Kidney (tissue), 14 donors: ENCODE data around the gene BOLA3. TPM values are rescaled to one million over a fixed set of nuclear protein-coding genes. Genes with fewer than 3 reads are reported as not detected.
"Not testable (repeated sequence)": the region's sequence is repeated elsewhere in the genome, so short reads cannot be mapped to it uniquely, and the experiment has no call there.

Experiments used
- DNase-seq, 5 donors: peaks; one replicate each; pipeline ENCODE4 v3.0.0-alpha.2; 2013 to 2020
- FAIRE-seq: peaks from 2 replicates; lab custom pipeline; 2012; peaks lifted over from hg19 to GRCh38; lab: Jason Lieb, UNC
- H3K27ac ChIP-seq, 2 donors: one replicate each; pipeline ENCODE4 v1.7.0; 2013; ENCODE audit warnings: low read depth in 2 of 2, low read length in 2 of 2, inconsistent platforms in 1 of 2
- H3K27me3 ChIP-seq: one replicate; pipeline ENCODE4 v1.7.1; 2013; ENCODE audit warnings: low read length, inconsistent platforms; ENCODE audit not compliant: control insufficient read depth, insufficient read depth
- H3K36me3 ChIP-seq, 3 donors: one replicate each; pipeline versions ENCODE4 v1.7.0 to v1.7.1; 2013; ENCODE audit warnings: low read length in 3 of 3, control low read depth in 1 of 3, inconsistent platforms in 1 of 3; ENCODE audit not compliant: insufficient read depth in 3 of 3, control insufficient read depth in 2 of 3
- H3K4me1 ChIP-seq, 3 donors: one replicate each; pipeline versions ENCODE4 v1.7.0 to v1.7.1; 2013; ENCODE audit warnings: low read length in 3 of 3, inconsistent platforms in 1 of 3, low read depth in 1 of 3; ENCODE audit not compliant: control insufficient read depth in 2 of 3, insufficient read depth in 2 of 3
- H3K4me3 ChIP-seq, 3 donors: one replicate each; pipeline versions ENCODE4 v1.7.0 to v1.8.1; 2013; ENCODE audit warnings: low read length in 3 of 3, control low read depth in 1 of 3, inconsistent platforms in 1 of 3
- H3K9ac ChIP-seq, 3 donors: one replicate each; pipeline versions ENCODE4 v1.7.0 to v1.7.1; 2013; ENCODE audit warnings: low read length in 3 of 3, control low read depth in 1 of 3, inconsistent platforms in 1 of 3
- H3K9me3 ChIP-seq, 3 donors: one replicate each; pipeline versions ENCODE4 v1.7.0 to v1.7.1; 2013; ENCODE audit warnings: low read length in 3 of 3, control low read depth in 1 of 3, inconsistent platforms in 1 of 3; ENCODE audit not compliant: control insufficient read depth in 2 of 3, insufficient read depth in 1 of 3
- intact Hi-C: fragments of 100-400 bp; cut with DNase I; formaldehyde crosslinking; loops from one replicate; pipeline ENCODE4 v1.11.1; 2022
- polyA plus RNA-seq: library from polyadenylated mRNA; stranded (reverse); fragments of 350-450 nt; fragmentation: Illumina TruSeq; extraction: RNeasy Lipid Tissue Mini Kit (QIAGEN cat#74804); gene quantifications from one replicate; pipeline ENCODE4 v1.2.3, GENCODE V29; 2014; ENCODE audit warnings: low read depth, low replicate concordance; ENCODE audit not compliant: insufficient read depth
- total RNA-seq: library from RNA; stranded (reverse); fragmentation: NEBNext Ultra II Directional; extraction: Animal tissue kit (Norgen Biotek cat#: 25700); gene quantifications from one replicate; pipeline ENCODE4 v1.2.1, GENCODE V29; 2021
- TF ChIP-seq, protein P1 (sequence below): IDR thresholded peaks from 3 replicates; pipeline ENCODE4 v1.5.1; 2012; ENCODE audit warnings: mild to moderate bottlenecking, moderate library complexity, borderline replicate concordance; ENCODE audit not compliant: insufficient read depth; ENCODE audit errors: extremely low read depth
- donor health status: control.
- donor health status: control.
- donor health status: control.
- donor health status: control.
- donor health status: control.
- donor health status: DM: yes; HTN: yes; CAD: no.
- donor health status: Normal renal cell carcinoma (clear cell type).

Gene BOLA3
- total and polyA plus RNA-seq, 2 donors from 2014 or later, result 28.1 to 155 TPM

DNA sequence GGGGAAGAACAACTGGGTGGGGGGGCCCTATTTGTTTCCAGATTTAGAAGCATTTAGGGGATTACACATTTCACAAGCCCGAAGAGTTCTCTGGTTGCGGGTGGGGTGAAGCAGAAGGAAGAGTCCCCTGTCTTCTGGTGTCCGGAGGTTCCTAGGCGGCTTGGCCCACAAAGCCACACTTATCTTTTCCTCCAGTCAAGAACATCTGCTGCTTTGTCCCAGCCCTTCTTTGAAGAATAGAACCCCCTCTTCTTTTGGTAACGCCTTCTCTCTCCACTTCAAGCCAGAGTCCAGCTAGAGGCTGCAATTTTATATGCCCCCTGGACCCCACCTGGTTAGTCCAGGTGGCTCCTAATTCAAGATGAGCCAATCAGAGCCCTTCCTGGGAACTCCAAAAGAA lies 15.8 kb downstream of the BOLA3 start:
- intact Hi-C loops, result no loop called here
- no peaks in the 10 kb centered on the region for H3K4me1 ChIP-seq
- no peaks in the 10 kb centered on the region for H3K27me3 ChIP-seq
- no peak overlapping the region for H3K4me3 ChIP-seq
- H3K27ac ChIP-seq, result no peak overlapping the region
- peaks cover 0 to 10% (median 5%) of the 10 kb centered on the region in 3 donors for H3K36me3 ChIP-seq
- no peaks in the 10 kb centered on the region for H3K9me3 ChIP-seq
- DNase-seq, result no peak
- TF ChIP-seq, protein P1, sequence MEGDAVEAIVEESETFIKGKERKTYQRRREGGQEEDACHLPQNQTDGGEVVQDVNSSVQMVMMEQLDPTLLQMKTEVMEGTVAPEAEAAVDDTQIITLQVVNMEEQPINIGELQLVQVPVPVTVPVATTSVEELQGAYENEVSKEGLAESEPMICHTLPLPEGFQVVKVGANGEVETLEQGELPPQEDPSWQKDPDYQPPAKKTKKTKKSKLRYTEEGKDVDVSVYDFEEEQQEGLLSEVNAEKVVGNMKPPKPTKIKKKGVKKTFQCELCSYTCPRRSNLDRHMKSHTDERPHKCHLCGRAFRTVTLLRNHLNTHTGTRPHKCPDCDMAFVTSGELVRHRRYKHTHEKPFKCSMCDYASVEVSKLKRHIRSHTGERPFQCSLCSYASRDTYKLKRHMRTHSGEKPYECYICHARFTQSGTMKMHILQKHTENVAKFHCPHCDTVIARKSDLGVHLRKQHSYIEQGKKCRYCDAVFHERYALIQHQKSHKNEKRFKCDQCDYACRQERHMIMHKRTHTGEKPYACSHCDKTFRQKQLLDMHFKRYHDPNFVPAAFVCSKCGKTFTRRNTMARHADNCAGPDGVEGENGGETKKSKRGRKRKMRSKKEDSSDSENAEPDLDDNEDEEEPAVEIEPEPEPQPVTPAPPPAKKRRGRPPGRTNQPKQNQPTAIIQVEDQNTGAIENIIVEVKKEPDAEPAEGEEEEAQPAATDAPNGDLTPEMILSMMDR, result no peak
- no peak overlapping the region for H3K9ac ChIP-seq
- no peak for FAIRE-seq

DNA sequence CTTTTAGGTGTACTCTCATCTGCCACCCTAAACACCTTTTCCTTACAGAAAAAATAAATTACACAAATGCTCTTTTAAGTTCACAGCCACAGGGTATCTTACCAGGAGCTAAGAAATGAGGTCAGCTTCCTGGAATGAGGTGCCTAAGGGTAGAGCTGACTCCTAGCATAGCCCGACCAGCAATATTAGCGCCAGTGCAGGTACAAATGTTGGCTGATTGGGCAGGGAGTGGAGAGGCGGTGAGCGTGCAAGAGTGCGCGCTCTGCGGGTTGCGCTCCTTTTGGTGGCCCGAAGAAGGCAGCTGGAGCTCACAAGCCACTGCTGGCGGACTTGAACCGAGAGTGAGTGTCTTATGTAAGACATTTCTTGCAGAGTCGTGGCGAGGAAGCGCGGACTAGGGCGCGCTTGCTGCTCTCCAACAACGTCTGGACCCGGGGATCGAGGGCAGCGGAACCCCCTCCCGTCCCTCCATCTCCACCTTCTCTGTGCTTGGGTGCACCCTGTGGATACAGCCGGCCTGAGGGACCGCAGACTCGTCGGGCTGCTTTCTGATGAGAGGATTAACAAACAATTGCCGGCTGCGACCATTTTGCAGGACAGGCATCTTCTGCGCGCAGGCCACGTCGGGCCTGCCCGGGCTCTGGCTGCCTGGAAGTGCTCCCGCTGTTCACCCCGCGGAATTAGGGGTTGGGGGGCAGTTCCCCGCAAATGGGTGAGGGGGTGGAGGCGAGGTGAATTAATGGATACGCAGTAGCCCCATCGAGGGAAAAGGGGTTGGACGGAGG lies 17.3 kb downstream of the BOLA3 start:
- FAIRE-seq (no peak), DNase-seq (peak in 2 of 5 donors; percentile 34 to 36)
- TF ChIP-seq, protein P1, result no peak
- Histone ChIP-seq H3K27ac (no peak overlapping the region), H3K4me1 (no peaks in the 10 kb centered on the region), H3K9ac (no peak overlapping the region), H3K27me3 (no peaks in the 10 kb centered on the region), H3K9me3 (no peaks in the 10 kb centered on the region), H3K36me3 (peaks cover 0 to 10% (median 5%) of the 10 kb centered on the region in 3 donors), H3K4me3 (no peak overlapping the region)
- intact Hi-C loops, result no loop called here

DNA sequence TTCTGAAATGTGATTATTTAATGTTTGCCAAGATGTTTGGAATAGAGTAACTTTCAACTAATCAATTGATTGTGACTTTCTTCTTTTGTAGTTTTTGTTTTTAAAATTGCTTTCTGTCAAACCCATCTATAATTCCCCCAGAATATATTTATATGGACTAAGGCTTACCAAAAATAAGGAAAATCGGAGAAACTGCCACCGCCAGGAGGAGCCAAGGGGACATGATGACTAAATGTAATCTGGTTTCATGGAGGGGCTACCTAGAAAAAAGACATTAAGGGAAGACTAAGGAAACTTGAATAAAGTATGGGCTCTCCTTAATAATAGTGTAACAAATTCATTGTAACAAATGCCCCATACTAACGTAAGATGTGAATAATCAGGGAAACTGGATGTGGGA lies 19.5 kb downstream of the BOLA3 start:
- H3K4me1 ChIP-seq, result no peaks in the 10 kb centered on the region
- H3K9ac ChIP-seq, result no peak overlapping the region
- no peak overlapping the region for H3K27ac ChIP-seq
- intact Hi-C loops, result no loop called here
- TF ChIP-seq, protein P1, result no peak
- no peaks in the 10 kb centered on the region for H3K36me3 ChIP-seq
- H3K27me3 ChIP-seq, result no peaks in the 10 kb centered on the region
- H3K9me3 ChIP-seq, result no peaks in the 10 kb centered on the region
- H3K4me3 ChIP-seq, result no peak overlapping the region
- no peak for FAIRE-seq
- DNase-seq, result no peak

DNA sequence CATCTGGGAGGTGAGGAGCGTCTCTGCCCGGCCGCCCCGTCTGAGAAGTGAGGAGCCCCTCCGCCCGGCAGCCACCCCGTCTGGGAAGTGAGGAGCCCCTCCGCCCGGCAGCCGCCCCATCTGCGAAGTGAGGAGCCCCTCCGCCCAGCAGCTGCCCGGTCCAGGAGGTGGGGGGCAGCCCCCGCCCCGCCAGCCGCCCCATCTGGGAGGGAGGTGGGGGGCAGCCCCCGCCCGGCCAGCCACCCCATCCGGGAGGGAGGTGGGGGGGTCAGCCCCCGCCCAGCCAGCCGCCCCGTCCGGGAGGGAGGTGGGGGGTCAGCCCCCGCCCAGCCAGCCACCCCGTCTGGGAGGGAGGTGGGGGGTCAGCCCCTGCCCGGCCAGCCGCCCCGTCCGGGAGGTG lies 23.8 kb downstream of the BOLA3 start:
- H3K27ac ChIP-seq, H3K4me3 ChIP-seq, H3K27me3 ChIP-seq, H3K36me3 ChIP-seq, DNase-seq, H3K4me1 ChIP-seq, FAIRE-seq, H3K9ac ChIP-seq, intact Hi-C loops: not testable (repeated sequence)
- H3K9me3 ChIP-seq, result peaks cover 0 to 12% (median 0%) of the 10 kb centered on the region in 3 donors

DNA sequence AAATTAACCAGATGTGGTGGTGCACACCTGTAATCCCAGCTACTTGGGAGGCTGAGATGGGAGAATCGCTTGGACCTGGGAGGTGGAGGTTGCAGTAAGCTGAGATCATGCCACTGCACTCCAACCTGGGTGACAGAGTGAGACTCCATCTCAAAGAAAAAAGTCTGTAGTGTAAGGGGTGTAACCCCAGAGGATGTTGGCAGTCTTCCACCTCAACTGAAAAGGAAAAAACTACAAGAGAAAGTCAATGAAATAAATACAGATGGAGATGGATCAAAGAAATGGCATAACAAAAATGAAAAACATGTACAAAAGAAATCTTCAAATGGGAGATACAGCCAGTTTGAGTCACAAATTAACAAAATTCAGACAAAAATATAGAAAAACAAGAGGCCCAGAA lies 25.9 kb downstream of the BOLA3 start:
- FAIRE-seq, DNase-seq, H3K36me3 ChIP-seq, H3K4me1 ChIP-seq, H3K27me3 ChIP-seq, H3K27ac ChIP-seq, H3K9ac ChIP-seq, intact Hi-C loops, H3K4me3 ChIP-seq: not testable (repeated sequence)
- H3K9me3 ChIP-seq, result peaks cover 0 to 12% (median 0%) of the 10 kb centered on the region in 3 donors
